A549 (cell line): ENCODE measurements around the gene PIBF1. TPM values are rescaled to one million over a fixed set of nuclear protein-coding genes. Genes with fewer than 3 reads are reported as not detected.
A peak's percentile ranks its signal among the peaks of the same experiment; 100 is the strongest.

ENCODE experiments used
- ATAC-seq, 2 experiments: fragments of 200-7000 bp in 1 of 2; fragments of >200 bp in 1 of 2; cut with Nextera tagmentation in 1 of 2; cut with Tn5 transposase in 1 of 2; 3 replicates each; pipeline versions ENCODE4 v1.8.0 to v1.9.1; 2018 to 2020; ENCODE audit warnings: mild to moderate bottlenecking in 1 of 2, moderate library complexity in 1 of 2
- CTCF ChIA-PET: fragments of 300-600 bp; sonication (Branson Sonifier 250); formaldehyde crosslinking; extraction: SDS; loops from one replicate; lab custom pipeline; 2021; ENCODE audit warnings: antibody characterized with exemption, inconsistent platforms; lab: Yijun Ruan, JAX
- POLR2A ChIA-PET: fragments of 350-600 bp; formaldehyde crosslinking; extraction: SDS; loops from one replicate; lab custom pipeline; 2021; ENCODE audit warnings: antibody characterized with exemption, inconsistent platforms; lab: Yijun Ruan, JAX
- DNase-seq, 2 experiments: peaks; one replicate each; pipeline versions ENCODE4 v3.0.0 to v3.0.0-alpha.2; 2011 to 2016; ENCODE audit warnings: low read depth in 1 of 2, low spot score in 1 of 2
- FAIRE-seq: peaks from 2 replicates; lab custom pipeline; 2011; peaks lifted over from hg19 to GRCh38; lab: Jason Lieb, UNC
- H3K27ac ChIP-seq, 2 experiments: fragments of >200 bp; sonication (Bioruptor Twin); formaldehyde crosslinking; 3 replicates each; pipeline ENCODE4 v1.5.1; 2016 to 2017
- H3K4me1 ChIP-seq: fragments of >200 bp; sonication (Bioruptor Twin); formaldehyde crosslinking; 3 replicates; pipeline ENCODE4 v1.6.1; 2016
- H3K4me2 ChIP-seq: fragments of >200 bp; sonication (Bioruptor Twin); formaldehyde crosslinking; 3 replicates; pipeline ENCODE4 v1.6.1; 2016
- H3K4me3 ChIP-seq: fragments of >200 bp; sonication (Bioruptor Twin); formaldehyde crosslinking; 3 replicates; pipeline ENCODE4 v1.5.1; 2016
- H3K9me3 ChIP-seq: fragments of >200 bp; sonication (Bioruptor Twin); formaldehyde crosslinking; 3 replicates; pipeline ENCODE4 v1.6.1; 2016
- BHLHE40 ChIP-seq: IDR thresholded peaks from 2 replicates; pipeline ENCODE4 v1.6.1; 2012; ENCODE audit warnings: low read depth, low read length, inconsistent platforms
- CBX2 ChIP-seq: fragments of 200-600 bp; sonication (generic); IDR thresholded peaks from 2 replicates; pipeline ENCODE4 v1.6.1; 2016; ENCODE audit warnings: low read depth, mild to moderate bottlenecking, borderline replicate concordance
- CBX8 ChIP-seq: fragments of 200-600 bp; sonication (generic); IDR thresholded peaks from 2 replicates; pipeline ENCODE4 v1.6.1; 2016
- EHMT2 ChIP-seq: fragments of 200-600 bp; sonication (generic); IDR thresholded peaks from 2 replicates; pipeline ENCODE4 v1.6.1; 2016; ENCODE audit warnings: antibody characterized with exemption, low read depth, mild to moderate bottlenecking, moderate library complexity
- ESRRA ChIP-seq: fragments of 150-350 bp; IDR thresholded peaks from 2 replicates; pipeline ENCODE4 v1.6.1; 2014; ENCODE audit warnings: mild to moderate bottlenecking, low read length, borderline replicate concordance
- FOSB ChIP-seq: fragments of 250-450 bp; sonication (Bioruptor Pico); IDR thresholded peaks from 2 replicates; pipeline ENCODE4 v1.5.0; 2020; ENCODE audit warnings: mild to moderate bottlenecking, moderate library complexity
- FOXS1 ChIP-seq: fragments of 250-450 bp; sonication (Bioruptor Pico); IDR thresholded peaks from 2 replicates; pipeline ENCODE4 v1.5.0; 2020; ENCODE audit warnings: mild to moderate bottlenecking, moderate library complexity
- HES2 ChIP-seq: fragments of >200 bp; sonication (Bioruptor Twin); formaldehyde crosslinking; IDR thresholded peaks from 2 replicates; pipeline ENCODE4 v1.6.1; 2016
- HEYL ChIP-seq: fragments of 250-450 bp; sonication (Bioruptor Pico); IDR thresholded peaks from 2 replicates; pipeline ENCODE4 v1.8.0; 2021; ENCODE audit warnings: mild to moderate bottlenecking, moderate library complexity
- HOXB13 ChIP-seq: fragments of 250-450 bp; sonication (Bioruptor Pico); IDR thresholded peaks from 2 replicates; pipeline ENCODE4 v1.5.0; 2020; ENCODE audit warnings: low read depth, mild to moderate bottlenecking, moderate library complexity
- JUNB ChIP-seq: fragments of >200 bp; sonication (Bioruptor Twin); formaldehyde crosslinking; IDR thresholded peaks from 2 replicates; pipeline ENCODE4 v1.6.1; 2016
- MAFK ChIP-seq: fragments of 450-650 bp; IDR thresholded peaks from 2 replicates; pipeline ENCODE4 v1.6.1; 2014; ENCODE audit not compliant: partially characterized antibody
- MAX ChIP-seq: IDR thresholded peaks from 2 replicates; pipeline ENCODE4 v1.6.1; 2012
- MYC ChIP-seq: IDR thresholded peaks from 2 replicates; pipeline ENCODE4 v1.6.1; 2012; ENCODE audit warnings: mild to moderate bottlenecking, inconsistent platforms, low read length, improper control_type of control experiment, borderline replicate concordance
- NFE2L2 ChIP-seq: fragments of 150-350 bp; conservative IDR thresholded peaks from 2 replicates; pipeline ENCODE4 v1.6.1; 2014; ENCODE audit warnings: low read length
- NPAS2 ChIP-seq: fragments of 250-450 bp; sonication (Bioruptor Pico); IDR thresholded peaks from 2 replicates; pipeline ENCODE4 v1.8.0; 2022; ENCODE audit warnings: mild to moderate bottlenecking, moderate library complexity, borderline replicate concordance
- PHF8 ChIP-seq: fragments of 200-600 bp; sonication (generic); IDR thresholded peaks from 2 replicates; pipeline ENCODE4 v1.6.1; 2016; ENCODE audit warnings: low read depth, mild to moderate bottlenecking, antibody characterized with exemption, moderate library complexity, borderline replicate concordance
- TP53 ChIP-seq: fragments of 250-450 bp; sonication (Bioruptor Pico); IDR thresholded peaks from 2 replicates; pipeline ENCODE4 v1.5.0; 2021; ENCODE audit warnings: mild to moderate bottlenecking, moderate library complexity
- USF2 ChIP-seq: fragments of 450-650 bp; IDR thresholded peaks from 2 replicates; pipeline ENCODE4 v1.6.1; 2014; ENCODE audit warnings: antibody characterized with exemption
- ZC3H11A ChIP-seq: fragments of 450-650 bp; IDR thresholded peaks from 2 replicates; pipeline ENCODE4 v1.6.1; 2014; ENCODE audit warnings: antibody characterized with exemption, mild to moderate bottlenecking
- ZFP36 ChIP-seq: fragments of 450-650 bp; IDR thresholded peaks from 2 replicates; pipeline ENCODE4 v1.6.1; 2014; ENCODE audit warnings: borderline replicate concordance; ENCODE audit not compliant: partially characterized antibody
- WGBS: methylation state at CpG from one replicate; pipeline ENCODE4 v1.1.6; 2017; ENCODE audit errors: missing lambda C conversion rate; 5-methylcytosine and 5-hydroxymethylcytosine counted together
- polyA plus RNA-seq, 4 experiments: library from polyadenylated mRNA; depleted of rRNA in 3 of 4; stranded (reverse); fragments of >200 nt; fragmentation: RNase III in 1 of 4; extraction: RNeasy Plus Mini Kit Qiagen cat#74134 plus additional on column Dnase treatment in 1 of 4; gene quantifications; 2 replicates in 3 of 4; 3 replicates in 1 of 4; pipeline ENCODE4 v1.2.3, GENCODE V29; 2011 to 2017
- TF ChIP-seq, protein P1 (sequence below): fragments of 150-350 bp; IDR thresholded peaks from 2 replicates; pipeline ENCODE4 v1.6.1; 2014; ENCODE audit warnings: low read depth, mild to moderate bottlenecking, low read length
- TF ChIP-seq, protein P2 (sequence below): fragments of 250-450 bp; sonication (Bioruptor Pico); IDR thresholded peaks from 2 replicates; pipeline ENCODE4 v1.5.0; 2020; ENCODE audit warnings: low read depth, mild to moderate bottlenecking, moderate library complexity
- TF ChIP-seq, protein P3 (sequence below): fragments of 200-600 bp; sonication (generic); IDR thresholded peaks from 2 replicates; pipeline ENCODE4 v1.6.1; 2016; ENCODE audit warnings: antibody characterized with exemption, mild to moderate bottlenecking, moderate library complexity

PIBF1 gene
- polyA plus RNA-seq, 2 of the 4 experiments (the other 2 are of a cell fraction), result 5.0 to 10.6 TPM

- ChIA-PET POLR2A (no interaction called here), CTCF (no interaction called here)
- DNase-seq (no peak), FAIRE-seq (no peak), ATAC-seq (no peak)
- Histone ChIP-seq H3K4me3 (no peak overlapping the region), H3K27ac (no peak overlapping the region), H3K4me1 (peaks cover 12% of the 10 kb centered on the region), H3K4me2 (no peak overlapping the region), H3K9me3 (no peaks in the 10 kb centered on the region)
- TF ChIP-seq, protein P1, sequence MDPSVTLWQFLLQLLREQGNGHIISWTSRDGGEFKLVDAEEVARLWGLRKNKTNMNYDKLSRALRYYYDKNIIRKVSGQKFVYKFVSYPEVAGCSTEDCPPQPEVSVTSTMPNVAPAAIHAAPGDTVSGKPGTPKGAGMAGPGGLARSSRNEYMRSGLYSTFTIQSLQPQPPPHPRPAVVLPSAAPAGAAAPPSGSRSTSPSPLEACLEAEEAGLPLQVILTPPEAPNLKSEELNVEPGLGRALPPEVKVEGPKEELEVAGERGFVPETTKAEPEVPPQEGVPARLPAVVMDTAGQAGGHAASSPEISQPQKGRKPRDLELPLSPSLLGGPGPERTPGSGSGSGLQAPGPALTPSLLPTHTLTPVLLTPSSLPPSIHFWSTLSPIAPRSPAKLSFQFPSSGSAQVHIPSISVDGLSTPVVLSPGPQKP, result no peak
- no peak for TF ChIP-seq HOXB13 (CRISPR knock-in tag)
- no peak for TF ChIP-seq HES2
- TF ChIP-seq, protein P2, sequence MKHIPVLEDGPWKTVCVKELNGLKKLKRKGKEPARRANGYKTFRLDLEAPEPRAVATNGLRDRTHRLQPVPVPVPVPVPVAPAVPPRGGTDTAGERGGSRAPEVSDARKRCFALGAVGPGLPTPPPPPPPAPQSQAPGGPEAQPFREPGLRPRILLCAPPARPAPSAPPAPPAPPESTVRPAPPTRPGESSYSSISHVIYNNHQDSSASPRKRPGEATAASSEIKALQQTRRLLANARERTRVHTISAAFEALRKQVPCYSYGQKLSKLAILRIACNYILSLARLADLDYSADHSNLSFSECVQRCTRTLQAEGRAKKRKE (CRISPR knock-in tag), result no peak
- TF ChIP-seq CBX2, result no peak
- TF ChIP-seq NFE2L2, result no peak
- no peak for TF ChIP-seq HEYL (CRISPR knock-in tag)
- peak; percentile 40 for TF ChIP-seq MAFK
- TF ChIP-seq MAX, result no peak
- 88% methylated on average over 1 of the region's 1 CpG for WGBS
Observed at GRCh38 chr13:73015805-73016204, 233.9 kb downstream of the PIBF1 start.

DNA sequence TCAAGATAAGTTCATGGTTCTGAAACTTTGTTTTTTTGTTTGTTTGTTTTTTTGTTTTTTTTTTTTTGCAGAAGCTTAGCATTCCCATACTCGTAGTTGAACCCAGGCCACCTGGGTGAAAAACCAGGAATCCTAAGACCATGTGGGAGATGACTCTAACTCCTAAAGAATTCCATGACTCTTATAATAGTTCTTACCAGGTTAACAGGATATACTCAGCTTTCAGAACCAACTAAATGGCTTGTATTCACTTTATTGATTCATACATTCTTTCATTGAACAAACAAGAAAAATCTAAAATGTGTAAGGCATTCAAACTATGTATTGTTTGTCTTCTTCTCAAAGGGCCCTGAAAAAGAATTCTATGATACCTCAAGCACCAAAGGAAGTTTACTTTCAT, 236.4 kb downstream of the PIBF1 start:
- 33% methylated on average over 1 of the region's 1 CpG for WGBS

More for the DNA sequence above, 236.4 kb downstream of the PIBF1 start:
- Histone ChIP-seq H3K27ac (peak overlapping the region; percentile 15 to 65; a peak in 3 of 6 replicates), H3K4me3 (no peak overlapping the region), H3K9me3 (no peaks in the 10 kb centered on the region), H3K4me2 (peak overlapping the region; percentile 57), H3K4me1 (peaks cover 12% of the 10 kb centered on the region)
- no peak for FAIRE-seq
- peak in 1 of 2 experiments; percentile 35 for DNase-seq
- ATAC-seq, result peak in 1 of 2 experiments; percentile 70; a peak in 3 of 6 replicates
- CTCF ChIA-PET, result interaction anchor here (1.3 kb wide), 1 partner anchor 699 kb away, joined by 3 read pairs; no protein-coding TSS in a partner anchor
- POLR2A ChIA-PET, result no interaction called here
- TF ChIP-seq BHLHE40 (no peak), USF2 (no peak), EHMT2 (no peak), MYC (no peak), ZFP36 (no peak), FOXS1 (CRISPR knock-in tag) (no peak), ESRRA (no peak), TP53 (no peak), FOSB (CRISPR knock-in tag) (no peak), JUNB (no peak), ZC3H11A (no peak), NFE2L2 (no peak), CBX8 (no peak), NPAS2 (CRISPR knock-in tag) (no peak), PHF8 (no peak)
- TF ChIP-seq, protein P3, sequence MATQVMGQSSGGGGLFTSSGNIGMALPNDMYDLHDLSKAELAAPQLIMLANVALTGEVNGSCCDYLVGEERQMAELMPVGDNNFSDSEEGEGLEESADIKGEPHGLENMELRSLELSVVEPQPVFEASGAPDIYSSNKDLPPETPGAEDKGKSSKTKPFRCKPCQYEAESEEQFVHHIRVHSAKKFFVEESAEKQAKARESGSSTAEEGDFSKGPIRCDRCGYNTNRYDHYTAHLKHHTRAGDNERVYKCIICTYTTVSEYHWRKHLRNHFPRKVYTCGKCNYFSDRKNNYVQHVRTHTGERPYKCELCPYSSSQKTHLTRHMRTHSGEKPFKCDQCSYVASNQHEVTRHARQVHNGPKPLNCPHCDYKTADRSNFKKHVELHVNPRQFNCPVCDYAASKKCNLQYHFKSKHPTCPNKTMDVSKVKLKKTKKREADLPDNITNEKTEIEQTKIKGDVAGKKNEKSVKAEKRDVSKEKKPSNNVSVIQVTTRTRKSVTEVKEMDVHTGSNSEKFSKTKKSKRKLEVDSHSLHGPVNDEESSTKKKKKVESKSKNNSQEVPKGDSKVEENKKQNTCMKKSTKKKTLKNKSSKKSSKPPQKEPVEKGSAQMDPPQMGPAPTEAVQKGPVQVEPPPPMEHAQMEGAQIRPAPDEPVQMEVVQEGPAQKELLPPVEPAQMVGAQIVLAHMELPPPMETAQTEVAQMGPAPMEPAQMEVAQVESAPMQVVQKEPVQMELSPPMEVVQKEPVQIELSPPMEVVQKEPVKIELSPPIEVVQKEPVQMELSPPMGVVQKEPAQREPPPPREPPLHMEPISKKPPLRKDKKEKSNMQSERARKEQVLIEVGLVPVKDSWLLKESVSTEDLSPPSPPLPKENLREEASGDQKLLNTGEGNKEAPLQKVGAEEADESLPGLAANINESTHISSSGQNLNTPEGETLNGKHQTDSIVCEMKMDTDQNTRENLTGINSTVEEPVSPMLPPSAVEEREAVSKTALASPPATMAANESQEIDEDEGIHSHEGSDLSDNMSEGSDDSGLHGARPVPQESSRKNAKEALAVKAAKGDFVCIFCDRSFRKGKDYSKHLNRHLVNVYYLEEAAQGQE, result no peak
- TF ChIP-seq, all 56 proteins: peak for 0
